HG03039 (cell line): ENCODE results near the gene MRPS14.

Experiments used
- ATAC-seq: cut with Tn5 transposase; IDR thresholded peaks from one replicate; pipeline ENCODE4 v1.9.1; 2021; ENCODE audit warnings: mild to moderate bottlenecking, moderate library complexity; ENCODE audit not compliant: unreplicated experiment

Gene MRPS14

GRCh38 chr1:175024773-175025172 lies 1.5 kb upstream of the MRPS14 start:
- no peak for ATAC-seq

DNA sequence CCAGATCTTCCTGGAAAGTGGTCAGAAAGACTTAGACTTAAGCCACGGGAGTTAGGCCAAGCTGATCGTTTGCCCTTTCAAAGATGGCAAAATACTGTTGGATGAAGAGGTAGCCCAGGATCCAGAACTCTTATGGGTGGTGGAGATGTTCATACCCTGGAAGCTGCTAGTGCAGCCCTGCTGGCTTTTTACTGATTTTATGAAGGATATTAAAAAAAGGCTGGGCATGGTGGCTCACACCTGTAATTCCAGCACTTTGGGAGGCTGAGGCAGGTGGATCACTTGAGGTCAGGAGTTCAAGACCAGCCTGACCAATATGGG lies 657 bp upstream of the MRPS14 start:
- ATAC-seq, result peak; percentile 3

DNA sequence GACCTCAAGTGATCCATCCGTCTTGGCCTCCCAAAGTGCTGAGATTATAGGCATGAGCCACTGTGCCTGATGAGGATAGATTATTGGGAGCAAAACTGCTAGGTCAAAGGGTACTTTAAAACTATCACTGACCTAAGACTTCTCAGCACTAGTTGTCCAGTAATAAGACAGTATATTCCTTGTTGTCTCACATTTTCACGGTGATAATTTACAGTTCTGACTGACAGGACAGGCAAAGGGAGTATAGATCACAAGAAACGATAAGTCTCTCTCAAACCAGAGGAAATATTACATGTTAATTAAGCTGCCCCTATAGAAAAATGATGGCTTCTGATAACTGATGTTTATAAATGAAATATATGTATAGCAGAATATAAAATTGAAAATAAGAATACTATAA lies 3.7 kb downstream of the MRPS14 start:
- no peak for ATAC-seq

GRCh38 chr1:175015243-175015642 lies 8.0 kb downstream of the MRPS14 start:
- no peak for ATAC-seq

DNA sequence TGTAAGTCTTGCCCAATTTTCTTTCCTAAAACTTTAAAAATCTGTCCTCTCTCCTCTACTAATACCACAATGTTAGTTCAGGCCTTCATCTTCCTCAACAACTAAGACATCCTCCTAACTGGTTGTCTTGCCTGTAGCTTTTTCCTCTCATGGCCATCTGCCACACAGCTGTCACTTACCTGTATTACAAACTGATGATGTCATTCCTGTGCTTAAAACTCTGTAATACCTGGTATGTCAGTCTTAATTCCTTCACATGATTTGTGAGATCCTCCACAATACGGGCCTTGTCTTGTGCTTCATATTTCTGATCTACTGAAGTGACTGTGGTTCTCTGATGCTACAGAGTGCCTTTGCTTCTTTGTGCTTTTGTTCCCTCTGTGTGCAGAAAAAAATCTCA lies 9.8 kb downstream of the MRPS14 start:
- ATAC-seq, result no peak

- ATAC-seq, result no peak
These were observed 13.7 kb downstream of the MRPS14 start for GRCh38 chr1:175009532-175009931.

GRCh38 chr1:175005085-175005783 lies 18.0 kb downstream of the MRPS14 start:
- ATAC-seq, result no peak

GRCh38 chr1:175003521-175003920 lies 19.7 kb downstream of the MRPS14 start:
- no peak for ATAC-seq

DNA sequence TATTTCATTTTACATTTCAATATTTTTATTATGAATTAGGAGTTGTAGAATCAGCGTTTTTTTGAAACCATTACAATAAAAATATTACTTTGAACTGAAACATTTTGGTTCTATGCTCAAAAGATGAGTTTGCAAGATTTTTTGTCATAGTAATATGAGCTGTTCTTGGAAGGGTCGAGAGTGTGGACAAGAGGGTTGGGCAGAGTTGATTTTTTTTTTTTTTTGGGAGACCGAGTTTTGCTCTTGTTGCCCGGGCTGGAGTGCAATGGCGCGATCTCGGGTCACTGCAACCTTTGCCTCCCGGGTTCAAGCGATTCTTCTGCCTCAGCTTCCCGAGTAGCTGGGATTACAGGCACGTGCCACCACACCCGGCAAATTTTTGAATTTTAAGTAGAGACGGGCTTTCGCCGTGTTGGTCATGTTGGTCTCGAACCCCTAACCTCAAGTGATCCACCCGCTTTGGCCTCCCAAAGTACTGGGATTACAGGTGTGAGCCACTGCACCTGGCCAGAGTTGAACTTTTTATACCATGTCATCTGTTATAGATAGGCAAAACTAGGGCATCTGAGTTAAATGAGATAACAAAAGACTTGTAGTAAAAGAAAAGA lies 20.2 kb downstream of the MRPS14 start:
- no peak for ATAC-seq

- no peak for ATAC-seq
These were observed 22.5 kb downstream of the MRPS14 start for GRCh38 chr1:175000697-175001187.

DNA sequence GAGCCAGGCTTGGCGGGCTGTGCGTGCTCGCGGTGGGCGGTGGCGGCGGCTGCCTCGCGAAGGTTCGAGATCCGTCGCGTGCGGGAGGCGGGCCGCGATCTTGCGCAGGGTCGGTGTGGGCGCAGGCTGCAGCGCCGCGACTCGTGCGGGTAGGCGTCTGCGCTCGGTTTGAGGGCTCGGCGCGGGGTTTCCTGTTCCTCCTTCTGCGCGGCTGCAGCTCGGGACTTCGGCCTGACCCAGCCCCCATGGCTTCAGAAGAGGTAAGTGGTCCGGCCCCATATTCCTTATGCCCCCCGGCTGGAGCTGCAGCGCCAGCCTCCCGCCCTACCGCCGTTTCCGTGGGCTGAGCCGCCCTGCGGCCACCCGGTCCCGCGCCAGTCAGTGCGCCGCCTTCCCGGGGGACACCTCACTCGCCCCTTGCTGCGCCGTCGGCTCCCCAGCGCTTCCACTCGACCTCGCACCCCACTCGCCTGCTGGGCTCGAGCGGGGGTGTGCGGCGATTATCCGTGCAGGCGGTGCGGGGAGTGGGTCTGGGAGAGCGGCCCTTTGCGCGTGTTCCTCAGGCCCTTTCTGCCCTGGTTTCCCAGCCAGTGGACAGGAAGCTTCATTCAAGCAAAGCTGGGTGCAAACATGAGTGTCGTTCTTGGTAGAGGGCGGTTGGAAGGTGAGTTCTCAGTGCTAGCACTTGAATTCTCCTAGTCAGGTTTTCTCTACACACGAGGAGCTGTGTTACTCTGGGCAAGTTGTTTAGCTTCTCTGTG lies 23.1 kb downstream of the MRPS14 start, which contains the start of gene CACYBP:
CACYBP (plus strand) TSS at position 12 of the 761 bp plus-strand sequence; CDS start at position 246, 234 bp downstream.
- ATAC-seq, result peak; percentile 6

DNA sequence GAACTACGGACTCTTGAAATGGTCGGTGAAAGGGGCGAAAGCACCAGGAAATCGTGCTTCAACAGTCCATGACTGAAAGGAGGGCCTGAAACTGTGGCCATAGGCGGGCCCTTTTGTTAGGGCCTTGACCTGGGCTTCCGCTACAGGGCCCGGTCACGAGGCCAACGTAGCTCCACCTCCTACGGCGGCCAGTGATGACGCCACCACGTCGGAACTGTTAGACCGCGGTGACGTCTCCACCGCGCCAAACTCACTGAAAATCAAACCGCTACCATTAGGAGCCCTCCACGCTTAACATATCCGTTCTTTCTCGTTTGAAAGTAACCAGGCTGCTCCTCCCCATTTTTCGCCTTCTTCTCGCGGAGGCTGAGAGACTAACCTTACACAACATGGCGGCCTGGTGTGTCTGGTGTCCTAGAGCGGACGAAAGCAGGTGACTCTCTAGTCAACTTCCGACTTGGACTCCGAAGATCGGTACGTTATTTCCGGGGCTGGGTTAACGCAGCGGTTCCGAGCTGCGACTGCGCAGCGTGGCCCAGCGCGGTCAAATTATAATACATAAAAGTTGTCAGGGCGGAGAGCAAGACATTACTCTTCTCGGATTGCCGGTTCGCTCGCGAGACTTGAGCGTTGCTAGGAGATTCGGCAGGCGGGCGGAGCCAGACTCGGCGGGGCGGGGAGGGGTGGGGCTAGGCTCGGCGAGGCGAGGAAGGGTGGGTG lies 23.8 kb downstream of the MRPS14 start:
- ATAC-seq, result peak; percentile 74

GRCh38 chr1:174998569-174999215 lies 24.5 kb downstream of the MRPS14 start:
- ATAC-seq, result no peak

GRCh38 chr1:174997041-174997440 lies 26.2 kb downstream of the MRPS14 start:
- no peak for ATAC-seq

- no peak for ATAC-seq
These were observed 26.7 kb downstream of the MRPS14 start for GRCh38 chr1:174996476-174996875.

DNA sequence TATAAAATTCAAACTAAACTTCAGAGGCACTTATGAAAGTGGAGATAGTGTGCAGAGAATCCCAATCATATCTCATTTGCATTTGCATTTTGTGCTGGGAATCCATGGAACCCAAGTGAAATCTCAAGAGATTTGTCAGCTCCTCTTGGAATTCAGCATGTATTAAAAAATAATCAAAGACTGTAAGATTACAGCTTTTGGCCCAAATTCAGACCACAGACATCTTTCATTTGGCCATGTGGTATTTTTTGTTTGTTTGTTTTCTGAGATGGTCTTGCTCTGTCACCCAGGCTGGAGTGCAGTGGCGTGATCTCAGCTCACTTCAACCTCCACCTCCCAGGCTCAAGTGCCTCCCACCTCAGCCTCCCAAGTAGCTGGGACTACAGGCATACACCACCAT lies 27.3 kb downstream of the MRPS14 start:
- no peak for ATAC-seq

DNA sequence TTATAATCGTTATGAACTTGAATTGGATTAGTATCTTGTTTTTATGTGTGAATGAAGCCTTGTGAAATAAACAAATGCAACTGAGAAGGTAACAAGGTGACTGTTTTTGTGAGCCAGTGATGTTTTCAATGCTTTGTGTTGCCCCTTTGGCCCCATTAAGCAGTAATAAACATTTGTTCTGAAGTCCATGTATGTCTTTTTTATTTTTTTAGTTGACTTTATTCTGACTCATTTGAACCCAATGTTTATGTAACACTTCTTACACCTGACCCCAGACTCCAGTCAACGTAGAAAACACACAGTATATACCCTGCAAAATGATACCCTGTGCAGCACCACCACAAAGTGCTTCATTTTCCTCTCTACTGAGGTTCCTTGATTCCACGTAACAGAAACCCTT lies 28.1 kb downstream of the MRPS14 start:
- no peak for ATAC-seq

GRCh38 chr1:174991473-174991872 lies 31.8 kb downstream of the MRPS14 start:
- no peak for ATAC-seq

DNA sequence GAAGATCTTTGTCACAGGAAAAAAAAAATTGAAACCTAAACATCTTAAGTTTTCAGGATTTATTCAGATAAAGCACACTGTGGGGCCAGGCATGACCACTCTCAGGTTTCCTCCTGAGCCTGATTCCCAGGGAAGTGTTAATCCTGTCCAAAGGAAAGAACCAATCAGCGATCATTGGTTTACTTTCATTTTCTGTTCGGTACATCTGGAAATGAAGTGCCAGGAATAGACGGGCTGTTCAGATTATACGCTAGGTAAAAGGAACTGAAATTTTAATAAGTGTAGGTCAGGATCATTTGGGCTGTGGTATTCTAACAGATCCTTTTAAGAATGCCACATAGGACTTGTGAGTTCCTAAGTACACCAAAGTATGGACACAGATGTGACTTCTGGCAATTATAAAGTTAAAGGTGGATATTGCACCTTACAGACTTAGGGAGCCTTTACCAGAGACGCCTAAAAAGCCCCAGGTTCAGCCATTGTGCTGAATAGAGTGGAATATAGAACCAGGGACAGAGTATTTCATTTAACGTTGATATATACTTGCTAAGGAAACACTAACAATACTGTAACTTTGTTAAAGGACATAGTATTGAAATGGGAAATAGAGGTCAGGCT lies 32.7 kb downstream of the MRPS14 start:
- ATAC-seq, result no peak

- no peak for ATAC-seq
These were observed 33.5 kb downstream of the MRPS14 start for GRCh38 chr1:174989536-174990220.
